ENCODE results near the gene CLEC4G. TPM values are rescaled to one million over a fixed set of nuclear protein-coding genes. Genes with fewer than 3 reads are reported as not detected.

Gene CLEC4G
- polyA plus RNA-seq, 1 experiment: not detected

DNA sequence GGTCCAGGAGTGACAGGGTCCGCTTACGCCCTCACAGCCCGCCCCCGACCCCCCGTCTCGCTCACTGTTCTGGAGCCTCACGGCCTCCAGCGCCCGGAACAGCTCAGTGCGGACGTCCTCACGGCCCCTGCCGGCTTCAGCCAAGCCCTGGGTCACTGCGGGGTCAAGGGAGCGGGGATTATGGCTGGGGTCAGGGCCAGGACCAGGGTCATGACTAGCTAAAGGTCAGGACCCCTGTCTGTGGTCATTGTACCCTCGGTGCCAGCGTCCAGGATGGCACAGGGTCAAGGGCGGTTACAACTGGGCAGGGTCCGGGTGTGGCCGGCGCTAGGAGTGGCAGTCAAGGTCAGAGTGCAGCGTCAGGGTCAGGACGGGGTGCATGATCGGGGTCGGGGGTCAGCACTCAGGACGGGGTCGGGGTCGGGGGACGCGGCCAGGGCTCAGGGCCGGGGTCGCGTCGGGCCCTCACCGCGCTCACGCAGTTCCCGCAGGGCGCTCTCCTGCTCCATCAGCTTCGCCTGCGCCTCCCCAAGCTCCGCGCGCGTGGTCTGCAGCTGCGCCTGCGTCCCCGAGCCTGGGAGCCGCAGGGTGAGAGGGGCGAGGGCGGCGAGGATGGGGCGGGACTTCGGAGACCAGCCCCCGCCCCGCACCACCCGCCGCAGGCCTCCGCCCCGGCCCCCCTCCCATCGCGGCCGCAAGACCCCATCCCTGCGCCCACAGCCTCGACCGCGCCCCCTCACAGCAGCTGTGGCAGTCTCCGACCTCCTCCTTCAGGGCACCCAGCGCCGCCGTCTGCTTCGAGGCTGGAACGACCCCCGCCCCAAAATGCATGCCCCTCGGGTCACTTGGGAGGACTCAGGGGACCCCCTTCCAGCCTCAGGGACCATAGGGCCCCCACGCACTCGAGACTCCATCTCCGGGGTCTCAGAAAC lies 1.4 kb downstream of the CLEC4G start:
- no peak for DNase-seq (ENCODE audit: low read depth, low spot score)
- TF ChIP-seq, protein P1, sequence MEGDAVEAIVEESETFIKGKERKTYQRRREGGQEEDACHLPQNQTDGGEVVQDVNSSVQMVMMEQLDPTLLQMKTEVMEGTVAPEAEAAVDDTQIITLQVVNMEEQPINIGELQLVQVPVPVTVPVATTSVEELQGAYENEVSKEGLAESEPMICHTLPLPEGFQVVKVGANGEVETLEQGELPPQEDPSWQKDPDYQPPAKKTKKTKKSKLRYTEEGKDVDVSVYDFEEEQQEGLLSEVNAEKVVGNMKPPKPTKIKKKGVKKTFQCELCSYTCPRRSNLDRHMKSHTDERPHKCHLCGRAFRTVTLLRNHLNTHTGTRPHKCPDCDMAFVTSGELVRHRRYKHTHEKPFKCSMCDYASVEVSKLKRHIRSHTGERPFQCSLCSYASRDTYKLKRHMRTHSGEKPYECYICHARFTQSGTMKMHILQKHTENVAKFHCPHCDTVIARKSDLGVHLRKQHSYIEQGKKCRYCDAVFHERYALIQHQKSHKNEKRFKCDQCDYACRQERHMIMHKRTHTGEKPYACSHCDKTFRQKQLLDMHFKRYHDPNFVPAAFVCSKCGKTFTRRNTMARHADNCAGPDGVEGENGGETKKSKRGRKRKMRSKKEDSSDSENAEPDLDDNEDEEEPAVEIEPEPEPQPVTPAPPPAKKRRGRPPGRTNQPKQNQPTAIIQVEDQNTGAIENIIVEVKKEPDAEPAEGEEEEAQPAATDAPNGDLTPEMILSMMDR (IDR thresholded peaks at IDR 0.05; ENCODE audit: low read depth, low read length): no peak
- ChIA-PET POLR2A (no interaction called here), CTCF (no interaction called here)
- no peak overlapping the region for H3K27ac ChIP-seq (ENCODE audit: low read depth, low read length)
- no peaks in the 10 kb centered on the region; the same call in 1 of the 2 replicates for H3K9me3 ChIP-seq (ENCODE audit: control insufficient read depth, insufficient read depth, low read length)
- H3K27me3 ChIP-seq (ENCODE audit: control insufficient read depth, insufficient read depth, low read length): peaks cover 31% of the 10 kb centered on the region
- no peak overlapping the region for H3K4me3 ChIP-seq (ENCODE audit: low read depth, low read length)

DNA sequence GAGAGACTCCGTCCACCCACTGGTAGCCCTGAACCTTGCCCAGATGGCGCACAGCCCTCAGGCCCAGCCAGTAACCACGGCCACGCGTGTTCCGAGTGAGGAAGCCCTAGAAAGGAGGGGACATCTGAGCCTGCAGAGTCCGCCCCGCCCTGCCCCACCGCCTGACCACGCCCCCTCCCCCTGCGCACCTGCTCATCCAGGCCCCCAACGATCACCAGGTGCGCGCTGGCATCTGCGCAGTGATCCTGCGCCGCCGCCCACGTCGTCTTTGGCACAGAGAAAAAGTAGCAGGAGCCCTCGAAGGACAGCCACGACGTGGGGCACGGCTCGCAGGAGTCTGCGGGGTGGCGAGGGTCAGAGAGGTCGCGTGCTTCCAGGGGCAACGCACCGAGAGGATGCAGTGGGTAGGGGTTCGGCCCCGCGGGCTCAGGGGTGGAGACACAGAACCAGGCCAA lies 2.1 kb downstream of the CLEC4G start:
- H3K27ac ChIP-seq (ENCODE audit: low read depth, low read length): no peak overlapping the region
- CTCF ChIA-PET: no interaction called here
- TF ChIP-seq, protein P1 (IDR thresholded peaks at IDR 0.05; ENCODE audit: low read depth, low read length): no peak
- H3K27me3 ChIP-seq (ENCODE audit: control insufficient read depth, insufficient read depth, low read length): peaks cover 31% of the 10 kb centered on the region
- POLR2A ChIA-PET: no interaction called here
- no peak overlapping the region for H3K4me3 ChIP-seq (ENCODE audit: low read depth, low read length)
- no peaks in the 10 kb centered on the region; the same call in 1 of the 2 replicates for H3K9me3 ChIP-seq (ENCODE audit: control insufficient read depth, insufficient read depth, low read length)
- no peak for DNase-seq (ENCODE audit: low read depth, low spot score)

DNA sequence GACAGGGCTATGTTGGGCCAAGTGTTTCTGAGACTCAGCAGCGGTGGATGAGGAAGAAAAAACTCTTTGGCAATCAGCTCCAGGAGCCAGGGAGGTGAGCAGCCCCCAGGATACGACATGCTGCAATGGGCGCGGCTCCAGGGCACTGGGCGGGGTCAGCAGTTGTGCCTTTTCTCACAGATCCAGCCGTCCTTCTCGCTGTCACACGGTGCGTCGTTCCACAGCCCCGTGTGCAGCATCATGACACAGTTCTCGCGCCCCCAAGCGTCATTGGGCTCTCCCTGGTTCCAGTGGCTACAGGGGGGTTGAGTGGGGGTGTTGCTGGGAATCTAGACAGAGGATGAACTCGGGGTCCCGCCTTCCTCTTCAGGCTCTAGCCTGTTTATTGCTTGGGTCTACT lies 2.7 kb downstream of the CLEC4G start:
- TF ChIP-seq, protein P1 (IDR thresholded peaks at IDR 0.05; ENCODE audit: low read depth, low read length): no peak
- DNase-seq (ENCODE audit: low read depth, low spot score): no peak
- Histone ChIP-seq H3K9me3 (ENCODE audit: control insufficient read depth, insufficient read depth, low read length) (no peaks in the 10 kb centered on the region; the same call in 1 of the 2 replicates), H3K27me3 (ENCODE audit: control insufficient read depth, insufficient read depth, low read length) (peaks cover 31% of the 10 kb centered on the region), H3K4me3 (ENCODE audit: low read depth, low read length) (no peak overlapping the region), H3K27ac (ENCODE audit: low read depth, low read length) (no peak overlapping the region)
- ChIA-PET POLR2A (no interaction called here), CTCF (no interaction called here)

DNA sequence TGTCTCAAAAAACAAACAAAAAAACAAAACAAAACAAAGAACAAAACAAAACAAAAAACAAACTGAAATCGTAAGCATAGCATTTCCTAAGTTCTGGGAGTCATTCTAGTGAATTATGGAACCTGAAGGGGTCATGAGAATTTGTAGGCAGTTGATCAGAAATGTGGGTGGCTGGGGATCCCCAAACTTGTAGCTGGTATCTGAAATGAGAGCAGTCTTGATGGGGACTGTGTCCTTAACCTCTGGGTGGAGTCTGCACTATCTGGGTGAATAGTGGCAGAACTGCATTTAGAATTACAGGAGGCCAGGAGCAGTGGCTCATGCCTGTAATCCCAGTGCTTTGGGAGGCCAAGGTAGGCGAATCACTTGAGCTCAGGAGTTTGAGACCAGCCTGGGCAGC lies 6.1 kb downstream of the CLEC4G start:
- no peak overlapping the region for H3K27ac ChIP-seq (ENCODE audit: low read depth, low read length)
- TF ChIP-seq, protein P1 (IDR thresholded peaks at IDR 0.05; ENCODE audit: low read depth, low read length): no peak
- H3K27me3 ChIP-seq (ENCODE audit: control insufficient read depth, insufficient read depth, low read length): peaks cover 22% of the 10 kb centered on the region
- H3K9me3 ChIP-seq (ENCODE audit: control insufficient read depth, insufficient read depth, low read length): no peaks in the 10 kb centered on the region
- DNase-seq (ENCODE audit: low read depth, low spot score): no peak
- CTCF ChIA-PET: no interaction called here
- POLR2A ChIA-PET: no interaction called here
- no peak overlapping the region for H3K4me3 ChIP-seq (ENCODE audit: low read depth, low read length)

DNA sequence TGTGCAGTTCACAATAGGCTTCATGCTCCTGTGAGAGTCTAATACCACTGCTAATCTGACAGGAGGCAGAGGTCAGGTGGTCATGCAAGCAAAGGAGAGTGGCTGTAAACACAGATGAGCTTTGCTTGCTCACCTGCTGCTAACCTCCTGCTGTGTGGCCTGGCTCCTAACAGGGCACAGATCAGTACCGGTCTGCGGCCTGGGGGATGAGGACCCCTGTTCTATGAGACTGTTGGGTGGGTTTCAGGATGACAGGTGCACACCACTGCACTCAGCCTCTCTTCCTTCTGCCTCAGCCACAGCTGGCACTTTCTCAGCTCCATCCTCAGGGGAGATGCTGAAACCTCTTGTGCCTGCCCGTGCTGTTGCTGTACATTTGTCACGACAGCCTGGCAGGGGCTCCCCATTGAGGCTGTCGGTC lies 9.7 kb downstream of the CLEC4G start:
- TF ChIP-seq, protein P1 (IDR thresholded peaks at IDR 0.05; ENCODE audit: low read depth, low read length): no peak
- ChIA-PET CTCF (interaction anchor here (1.3 kb wide), 1 partner anchor 154 kb away, joined by 3 read pairs; no protein-coding TSS in a partner anchor), POLR2A (no interaction called here)
- no peak for DNase-seq (ENCODE audit: low read depth, low spot score)
- Histone ChIP-seq H3K9me3 (ENCODE audit: control insufficient read depth, insufficient read depth, low read length) (no peaks in the 10 kb centered on the region), H3K27me3 (ENCODE audit: control insufficient read depth, insufficient read depth, low read length) (no peaks in the 10 kb centered on the region), H3K27ac (ENCODE audit: low read depth, low read length) (no peak overlapping the region), H3K4me3 (ENCODE audit: low read depth, low read length) (no peak overlapping the region)

Measured in AG04450 (cell line).